Mesothelial cell of epicardium (in vitro differentiated cells): ENCODE data around the gene OLA1. TPM values are rescaled to one million over a fixed set of nuclear protein-coding genes. Genes with fewer than 3 reads are reported as not detected.

Source experiments
- DNase-seq, 2 experiments: peaks; one replicate each; pipeline ENCODE4 v3.0.0; 2021; ENCODE audit warnings: low spot score in 2 of 2; ENCODE audit not compliant: unreplicated experiment in 2 of 2
- H3K27ac Mint-ChIP-seq: 2 replicates; pipeline ENCODE4 v1.8.0; 2021; ENCODE audit warnings: mixed read lengths
- H3K27me3 Mint-ChIP-seq: 2 replicates; pipeline ENCODE4 v1.8.0; 2021; ENCODE audit warnings: low read depth, mixed read lengths
- H3K36me3 Mint-ChIP-seq: 2 replicates; pipeline ENCODE4 v1.8.0; 2021; ENCODE audit warnings: mixed read lengths
- H3K4me1 Mint-ChIP-seq: 2 replicates; pipeline ENCODE4 v1.8.0; 2021; ENCODE audit warnings: mixed read lengths
- H3K4me3 Mint-ChIP-seq: 2 replicates; pipeline ENCODE4 v1.8.0; 2021; ENCODE audit warnings: mild to moderate bottlenecking, moderate library complexity, mixed read lengths
- H3K9me3 Mint-ChIP-seq: 2 replicates; pipeline ENCODE4 v1.8.0; 2021; ENCODE audit warnings: mixed read lengths
- total RNA-seq: library from RNA; stranded (reverse); gene quantifications from 3 replicates; pipeline ENCODE4 v1.2.1, GENCODE V29; 2021
- TF ChIP-seq, protein P1 (sequence below): fragments of 200-600 bp; sonication (generic); IDR thresholded peaks from one replicate; pipeline ENCODE4 v1.5.0; 2021; ENCODE audit warnings: antibody characterized with exemption; ENCODE audit not compliant: unreplicated experiment

The OLA1 gene
- total RNA-seq, 1 donor from 2014 or later, result 87.3 TPM

DNA sequence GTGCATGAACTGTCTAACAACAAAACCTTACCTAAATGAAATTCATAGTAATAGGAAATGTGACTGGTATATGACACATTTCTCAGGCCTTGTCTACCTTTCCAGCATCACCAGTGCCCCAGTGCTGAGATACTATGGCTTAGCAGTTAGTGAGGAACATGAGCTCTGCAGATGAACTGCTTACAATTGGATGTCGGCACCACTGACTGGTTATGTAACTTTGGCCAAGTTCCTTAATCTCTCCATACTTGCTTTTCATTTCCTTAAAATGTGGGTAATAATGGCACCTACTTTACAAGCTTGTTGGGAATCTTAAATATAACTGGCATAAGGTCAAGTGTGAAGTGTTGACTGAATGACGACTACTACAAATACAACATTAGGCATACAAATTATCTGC lies 136.3 kb downstream of the OLA1 start:
- H3K9me3 Mint-ChIP-seq, result no peaks in the 10 kb centered on the region

GRCh38 chr2:174108579-174108978 lies 139.8 kb downstream of the OLA1 start:
- DNase-seq, result no peak
- H3K4me3 Mint-ChIP-seq, result no peak overlapping the region
- no peaks in the 10 kb centered on the region for H3K9me3 Mint-ChIP-seq
- H3K27me3 Mint-ChIP-seq, result no peaks in the 10 kb centered on the region
- no peak overlapping the region for H3K27ac Mint-ChIP-seq
- no peaks in the 10 kb centered on the region for H3K4me1 Mint-ChIP-seq
- H3K36me3 Mint-ChIP-seq, result peaks cover 2% of the 10 kb centered on the region
- TF ChIP-seq, protein P1, sequence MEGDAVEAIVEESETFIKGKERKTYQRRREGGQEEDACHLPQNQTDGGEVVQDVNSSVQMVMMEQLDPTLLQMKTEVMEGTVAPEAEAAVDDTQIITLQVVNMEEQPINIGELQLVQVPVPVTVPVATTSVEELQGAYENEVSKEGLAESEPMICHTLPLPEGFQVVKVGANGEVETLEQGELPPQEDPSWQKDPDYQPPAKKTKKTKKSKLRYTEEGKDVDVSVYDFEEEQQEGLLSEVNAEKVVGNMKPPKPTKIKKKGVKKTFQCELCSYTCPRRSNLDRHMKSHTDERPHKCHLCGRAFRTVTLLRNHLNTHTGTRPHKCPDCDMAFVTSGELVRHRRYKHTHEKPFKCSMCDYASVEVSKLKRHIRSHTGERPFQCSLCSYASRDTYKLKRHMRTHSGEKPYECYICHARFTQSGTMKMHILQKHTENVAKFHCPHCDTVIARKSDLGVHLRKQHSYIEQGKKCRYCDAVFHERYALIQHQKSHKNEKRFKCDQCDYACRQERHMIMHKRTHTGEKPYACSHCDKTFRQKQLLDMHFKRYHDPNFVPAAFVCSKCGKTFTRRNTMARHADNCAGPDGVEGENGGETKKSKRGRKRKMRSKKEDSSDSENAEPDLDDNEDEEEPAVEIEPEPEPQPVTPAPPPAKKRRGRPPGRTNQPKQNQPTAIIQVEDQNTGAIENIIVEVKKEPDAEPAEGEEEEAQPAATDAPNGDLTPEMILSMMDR, result no peak

More for the DNA sequence above, 136.3 kb downstream of the OLA1 start:
- Mint-ChIP-seq H3K27ac (no peak overlapping the region), H3K27me3 (no peaks in the 10 kb centered on the region), H3K4me1 (peaks cover 9% of the 10 kb centered on the region), H3K36me3 (peaks cover 2% of the 10 kb centered on the region), H3K4me3 (no peak overlapping the region)
- TF ChIP-seq, protein P1, result no peak
- no peak for DNase-seq

- TF ChIP-seq, protein P1, result no peak
- Mint-ChIP-seq H3K9me3 (no peaks in the 10 kb centered on the region), H3K4me1 (no peaks in the 10 kb centered on the region), H3K4me3 (no peak overlapping the region), H3K27ac (no peak overlapping the region), H3K36me3 (no peaks in the 10 kb centered on the region), H3K27me3 (no peaks in the 10 kb centered on the region)
- DNase-seq, result no peak
Measured at GRCh38 chr2:174106736-174107135, 141.6 kb downstream of the OLA1 start.

- peaks cover 4% of the 10 kb centered on the region for H3K9me3 Mint-ChIP-seq
- TF ChIP-seq, protein P1, result no peak
- peaks cover 4% of the 10 kb centered on the region for H3K36me3 Mint-ChIP-seq
- H3K4me3 Mint-ChIP-seq, result no peak overlapping the region
- DNase-seq, result no peak
- H3K4me1 Mint-ChIP-seq, result peaks cover 3% of the 10 kb centered on the region
- no peaks in the 10 kb centered on the region for H3K27me3 Mint-ChIP-seq
- H3K27ac Mint-ChIP-seq, result no peak overlapping the region
Measured at GRCh38 chr2:174094542-174094941, 153.8 kb downstream of the OLA1 start.

DNA sequence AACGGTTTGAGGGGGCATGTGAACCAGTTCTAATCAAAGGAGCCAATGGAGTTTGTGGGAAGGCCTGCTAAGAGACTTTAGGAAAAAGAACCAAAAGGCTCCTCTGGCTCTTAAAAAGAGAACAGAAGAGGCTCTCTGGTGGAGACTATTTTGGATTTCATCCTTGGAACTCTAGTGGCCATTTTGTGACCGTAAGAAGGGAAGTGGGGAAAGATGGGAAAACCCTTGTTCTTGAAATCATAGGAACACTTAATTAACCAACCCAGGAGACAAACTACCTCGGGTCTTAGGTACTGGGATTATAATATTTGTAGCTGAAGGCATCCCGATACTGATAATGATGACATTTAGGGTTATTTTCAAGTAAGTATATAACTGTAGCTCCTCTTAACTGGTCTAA lies 157.9 kb downstream of the OLA1 start:
- Mint-ChIP-seq H3K9me3 (peaks cover 6% of the 10 kb centered on the region), H3K27ac (no peak overlapping the region), H3K36me3 (peaks cover 16% of the 10 kb centered on the region), H3K4me3 (no peak overlapping the region), H3K27me3 (no peaks in the 10 kb centered on the region), H3K4me1 (peaks cover 3% of the 10 kb centered on the region)
- TF ChIP-seq, protein P1, result no peak
- no peak for DNase-seq

DNA sequence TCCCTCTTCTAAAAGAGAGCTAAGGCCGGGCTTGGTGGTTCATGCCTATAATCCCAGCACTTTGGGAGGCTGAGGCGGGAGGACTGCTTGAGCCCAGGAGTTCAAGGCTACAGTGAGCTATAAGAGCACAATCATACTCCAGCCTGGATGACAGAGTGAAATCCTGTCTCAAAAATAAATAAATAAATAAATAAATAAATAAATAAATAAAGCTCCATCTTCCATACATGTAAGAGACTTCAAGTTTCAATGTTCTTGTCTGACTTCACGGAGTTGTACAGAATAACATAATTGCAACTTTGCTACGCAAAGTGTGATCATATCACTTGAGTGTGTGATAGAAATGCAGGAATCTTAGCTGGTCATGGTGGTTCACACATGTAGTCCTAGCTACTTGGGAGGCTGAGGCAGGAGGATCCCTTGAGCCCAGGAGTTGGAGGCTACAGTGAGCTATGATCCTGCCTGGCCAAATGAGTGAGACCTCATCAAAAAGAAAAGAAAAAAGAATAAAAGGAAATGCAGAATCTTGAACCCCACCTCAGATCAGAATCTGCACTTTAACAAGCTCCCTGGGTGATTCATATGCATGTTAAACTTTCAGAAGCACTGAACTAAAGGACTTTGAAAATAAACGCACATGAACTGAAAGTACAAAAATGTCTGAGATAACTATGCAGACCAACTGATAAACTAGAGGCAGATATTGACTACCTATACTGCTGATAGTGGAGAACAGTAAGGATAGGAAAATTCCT lies 159.4 kb downstream of the OLA1 start:
- Mint-ChIP-seq H3K4me3 (no peak overlapping the region), H3K27me3 (no peaks in the 10 kb centered on the region), H3K9me3 (peaks cover 4% of the 10 kb centered on the region), H3K4me1 (peaks cover 3% of the 10 kb centered on the region), H3K27ac (no peak overlapping the region), H3K36me3 (peaks cover 16% of the 10 kb centered on the region)
- DNase-seq, result no peak
- TF ChIP-seq, protein P1, result no peak
